HFF-Myc (cell line): ENCODE measurements around the gene CCNL1.

Experiments
- DNase-seq: peaks from one replicate; pipeline ENCODE4 v3.0.0-alpha.2; 2011; ENCODE audit warnings: low read depth; ENCODE audit errors: extremely low read depth
- H3K4me3 ChIP-seq: replicated peaks from 2 replicates; pipeline ENCODE4 v1.5.1; 2011; ENCODE audit warnings: low read depth, mild to moderate bottlenecking, control low read depth, low read length
- CTCF ChIP-seq: IDR thresholded peaks from 2 replicates; pipeline ENCODE4 v1.5.1; 2012; ENCODE audit warnings: mild to moderate bottlenecking, low read depth, low read length, control low read depth; ENCODE audit errors: missing control alignments

CCNL1 gene

GRCh38 chr3:157145606-157146322 is 14.2 kb downstream of the CCNL1 start:
- no peak for TF ChIP-seq CTCF
- DNase-seq = no peak
- no peak overlapping the region for H3K4me3 ChIP-seq

- DNase-seq = no peak
- TF ChIP-seq CTCF = no peak
- H3K4me3 ChIP-seq = no peak overlapping the region
These were observed 17.6 kb downstream of the CCNL1 start for GRCh38 chr3:157142315-157142714.

- DNase-seq = no peak
- no peak for TF ChIP-seq CTCF
- no peak overlapping the region for H3K4me3 ChIP-seq
These were observed 19.9 kb downstream of the CCNL1 start for GRCh38 chr3:157139938-157140534.

GRCh38 chr3:157136647-157137387 is 23.1 kb downstream of the CCNL1 start:
- H3K4me3 ChIP-seq = no peak overlapping the region
- no peak for DNase-seq

GRCh38 chr3:157135671-157136396 is 24.1 kb downstream of the CCNL1 start:
- DNase-seq = no peak
- no peak overlapping the region for H3K4me3 ChIP-seq
- no peak for TF ChIP-seq CTCF

More at GRCh38 chr3:157136647-157137387, 23.1 kb downstream of the CCNL1 start:
- no peak for TF ChIP-seq CTCF

- H3K4me3 ChIP-seq = no peak overlapping the region
- no peak for DNase-seq
- no peak for TF ChIP-seq CTCF
These were observed 25.2 kb downstream of the CCNL1 start for GRCh38 chr3:157134620-157135191.
